Measurements from ENCODE around the gene HOOK1.

The HOOK1 gene

GRCh38 chr1:59877108-59877682 lies 62.4 kb downstream of the HOOK1 start:
- TF ChIP-seq REST (IDR thresholded peaks at IDR 0.05; ENCODE audit: insufficient read depth in 1 of 2, low read depth in 2 of 2, low read length in 2 of 2), result no peak
- TF ChIP-seq FOXP2 (optimal IDR thresholded peaks at IDR 0.05; ENCODE audit: borderline replicate concordance, extremely low read depth, extremely low read length, insufficient read depth), result no peak
- TF ChIP-seq POLR2AphosphoS5 (IDR thresholded peaks at IDR 0.05; ENCODE audit: low read depth, low read length), result no peak
- no peak for TF ChIP-seq SIN3A (IDR thresholded peaks at IDR 0.05; ENCODE audit: borderline replicate concordance, insufficient read depth, low read length)

- TF ChIP-seq SIN3A (IDR thresholded peaks at IDR 0.05; ENCODE audit: borderline replicate concordance, insufficient read depth, low read length), result no peak
Observed at GRCh38 chr1:59878370-59878769, 63.6 kb downstream of the HOOK1 start.

GRCh38 chr1:59879574-59879973 lies 64.8 kb downstream of the HOOK1 start:
- TF ChIP-seq REST (IDR thresholded peaks at IDR 0.05; ENCODE audit: insufficient read depth in 1 of 2, low read depth in 2 of 2, low read length in 2 of 2), result no peak
- TF ChIP-seq TAF1 (IDR thresholded peaks at IDR 0.05; ENCODE audit: borderline replicate concordance, insufficient read depth, low read length), result no peak

- TF ChIP-seq TAF1 (IDR thresholded peaks at IDR 0.05; ENCODE audit: borderline replicate concordance, insufficient read depth, low read length) (no peak), FOXP2 (optimal IDR thresholded peaks at IDR 0.05; ENCODE audit: borderline replicate concordance, extremely low read depth, extremely low read length, insufficient read depth) (no peak), POLR2AphosphoS5 (IDR thresholded peaks at IDR 0.05; ENCODE audit: low read depth, low read length) (no peak), SIN3A (IDR thresholded peaks at IDR 0.05; ENCODE audit: borderline replicate concordance, insufficient read depth, low read length) (no peak), REST (IDR thresholded peaks at IDR 0.05; ENCODE audit: insufficient read depth in 1 of 2, low read depth in 2 of 2, low read length in 2 of 2) (no peak)
Observed at GRCh38 chr1:59879996-59880505, 65.3 kb downstream of the HOOK1 start.

GRCh38 chr1:59880735-59881134 lies 66.0 kb downstream of the HOOK1 start:
- TF ChIP-seq TAF1 (IDR thresholded peaks at IDR 0.05; ENCODE audit: borderline replicate concordance, insufficient read depth, low read length), result no peak
- TF ChIP-seq FOXP2 (optimal IDR thresholded peaks at IDR 0.05; ENCODE audit: borderline replicate concordance, extremely low read depth, extremely low read length, insufficient read depth), result no peak
- no peak for TF ChIP-seq POLR2AphosphoS5 (IDR thresholded peaks at IDR 0.05; ENCODE audit: low read depth, low read length)
- TF ChIP-seq REST (IDR thresholded peaks at IDR 0.05; ENCODE audit: insufficient read depth in 1 of 2, low read depth in 2 of 2, low read length in 2 of 2), result no peak
- no peak for TF ChIP-seq SIN3A (IDR thresholded peaks at IDR 0.05; ENCODE audit: borderline replicate concordance, insufficient read depth, low read length)

Data from PFSK-1 (cell line).